HL-60 (cell line): ENCODE results near the gene A1CF.
"Not testable (repeated sequence)": the region's sequence is repeated elsewhere in the genome, so short reads cannot be mapped to it uniquely, and the experiment has no call there.

Source experiments
- DNase-seq, 2 experiments: peaks; one replicate each; pipeline ENCODE4 v3.0.0-alpha.2; 2010 to 2020; ENCODE audit warnings: low read depth in 1 of 2, low spot score in 1 of 2
- H3K27ac ChIP-seq: fragments of 250-450 bp; sonication (Bioruptor Pico); replicated peaks from 2 replicates; pipeline ENCODE4 v1.5.1; 2020; ENCODE audit warnings: mild to moderate bottlenecking, moderate library complexity
- H3K27me3 ChIP-seq: fragments of 250-450 bp; sonication (Bioruptor Pico); 2 replicates; pipeline ENCODE4 v1.5.1; 2021; ENCODE audit warnings: mild to moderate bottlenecking, moderate library complexity; ENCODE audit not compliant: insufficient read depth, poor library complexity, severe bottlenecking
- H3K4me3 ChIP-seq: replicated peaks from 2 replicates; pipeline ENCODE4 v1.5.1; 2011; ENCODE audit warnings: mild to moderate bottlenecking, control low read depth, low read length; ENCODE audit not compliant: insufficient read depth
- CTCF ChIP-seq: IDR thresholded peaks from one replicate; pipeline ENCODE4 v1.5.1; 2011; ENCODE audit warnings: low read length, control low read depth, inconsistent platforms; ENCODE audit not compliant: insufficient read depth
- GABPA ChIP-seq: IDR thresholded peaks from 2 replicates; pipeline ENCODE4 v1.6.1; 2012; ENCODE audit warnings: low read depth
- POLR2AphosphoS5 ChIP-seq: IDR thresholded peaks from 2 replicates; pipeline ENCODE4 v1.6.1; 2012; ENCODE audit warnings: low read depth
- SPI1 ChIP-seq: IDR thresholded peaks from 2 replicates; pipeline ENCODE4 v1.6.1; 2012; ENCODE audit warnings: low read depth, mild to moderate bottlenecking, borderline replicate concordance
- TF ChIP-seq, protein P1 (sequence below): IDR thresholded peaks from 2 replicates; pipeline ENCODE4 v1.6.1; 2012; ENCODE audit warnings: low read depth; ENCODE audit not compliant: insufficient replicate concordance

The A1CF gene

GRCh38 chr10:50788951-50789945, 96.2 kb downstream of the A1CF start:
- TF ChIP-seq SPI1, result no peak
- no peak for TF ChIP-seq GABPA
- no peak for TF ChIP-seq POLR2AphosphoS5
- no peak for TF ChIP-seq CTCF
- TF ChIP-seq, protein P1, sequence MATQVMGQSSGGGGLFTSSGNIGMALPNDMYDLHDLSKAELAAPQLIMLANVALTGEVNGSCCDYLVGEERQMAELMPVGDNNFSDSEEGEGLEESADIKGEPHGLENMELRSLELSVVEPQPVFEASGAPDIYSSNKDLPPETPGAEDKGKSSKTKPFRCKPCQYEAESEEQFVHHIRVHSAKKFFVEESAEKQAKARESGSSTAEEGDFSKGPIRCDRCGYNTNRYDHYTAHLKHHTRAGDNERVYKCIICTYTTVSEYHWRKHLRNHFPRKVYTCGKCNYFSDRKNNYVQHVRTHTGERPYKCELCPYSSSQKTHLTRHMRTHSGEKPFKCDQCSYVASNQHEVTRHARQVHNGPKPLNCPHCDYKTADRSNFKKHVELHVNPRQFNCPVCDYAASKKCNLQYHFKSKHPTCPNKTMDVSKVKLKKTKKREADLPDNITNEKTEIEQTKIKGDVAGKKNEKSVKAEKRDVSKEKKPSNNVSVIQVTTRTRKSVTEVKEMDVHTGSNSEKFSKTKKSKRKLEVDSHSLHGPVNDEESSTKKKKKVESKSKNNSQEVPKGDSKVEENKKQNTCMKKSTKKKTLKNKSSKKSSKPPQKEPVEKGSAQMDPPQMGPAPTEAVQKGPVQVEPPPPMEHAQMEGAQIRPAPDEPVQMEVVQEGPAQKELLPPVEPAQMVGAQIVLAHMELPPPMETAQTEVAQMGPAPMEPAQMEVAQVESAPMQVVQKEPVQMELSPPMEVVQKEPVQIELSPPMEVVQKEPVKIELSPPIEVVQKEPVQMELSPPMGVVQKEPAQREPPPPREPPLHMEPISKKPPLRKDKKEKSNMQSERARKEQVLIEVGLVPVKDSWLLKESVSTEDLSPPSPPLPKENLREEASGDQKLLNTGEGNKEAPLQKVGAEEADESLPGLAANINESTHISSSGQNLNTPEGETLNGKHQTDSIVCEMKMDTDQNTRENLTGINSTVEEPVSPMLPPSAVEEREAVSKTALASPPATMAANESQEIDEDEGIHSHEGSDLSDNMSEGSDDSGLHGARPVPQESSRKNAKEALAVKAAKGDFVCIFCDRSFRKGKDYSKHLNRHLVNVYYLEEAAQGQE, result no peak
- H3K4me3 ChIP-seq, result no peak overlapping the region
- DNase-seq, result no peak
- H3K27ac ChIP-seq, result no peak overlapping the region
- peaks cover 6% of the 10 kb centered on the region for H3K27me3 ChIP-seq

- not testable (repeated sequence) for H3K4me3 ChIP-seq, H3K27me3 ChIP-seq, H3K27ac ChIP-seq, DNase-seq
Measured at GRCh38 chr10:50787962-50788361, 97.5 kb downstream of the A1CF start.

DNA sequence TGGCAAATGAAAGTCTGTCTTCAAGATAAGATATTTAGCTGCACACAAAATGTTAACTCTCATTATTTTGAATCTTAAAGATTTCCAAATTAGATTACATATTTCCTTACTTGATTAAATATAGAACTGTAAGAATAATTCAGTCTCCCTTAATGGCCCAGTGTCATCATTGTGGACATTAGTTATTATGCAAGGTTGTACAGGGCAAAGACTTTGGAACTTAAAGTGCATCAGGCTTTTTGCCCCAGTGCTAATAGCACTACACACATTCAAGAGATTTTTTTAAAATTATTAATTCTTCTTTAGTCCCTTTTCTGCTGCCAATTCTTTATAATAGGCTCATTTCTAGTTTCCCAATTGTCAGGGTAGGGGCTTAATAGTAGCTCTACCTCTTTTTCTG, 103.4 kb downstream of the A1CF start:
- not testable (repeated sequence) for DNase-seq, H3K27ac ChIP-seq, H3K4me3 ChIP-seq, H3K27me3 ChIP-seq

DNA sequence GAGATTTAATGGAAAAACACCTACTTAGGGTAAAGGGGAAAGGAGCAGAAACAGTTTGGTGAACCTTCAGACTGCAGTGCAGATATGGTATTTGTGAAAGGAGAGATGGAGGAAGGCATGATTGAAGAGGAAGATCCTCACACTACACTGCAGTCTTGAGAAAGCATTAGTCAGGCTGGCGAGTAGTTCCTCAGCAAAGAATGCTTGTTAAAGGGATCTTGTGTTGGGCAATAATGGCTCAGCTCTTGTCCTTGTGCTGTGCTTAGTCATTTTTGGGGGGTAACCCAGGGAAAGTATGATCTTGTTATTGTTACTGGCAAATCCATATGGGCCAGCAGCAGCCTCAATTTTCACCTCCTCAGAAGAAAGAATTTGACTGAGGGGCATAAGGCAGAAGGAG, 105.4 kb downstream of the A1CF start:
- peak in 1 of 2 experiments; percentile 17 for DNase-seq
- not testable (repeated sequence) for H3K4me3 ChIP-seq, H3K27me3 ChIP-seq, H3K27ac ChIP-seq

- not testable (repeated sequence) for H3K27me3 ChIP-seq, H3K27ac ChIP-seq, H3K4me3 ChIP-seq, DNase-seq
Measured at GRCh38 chr10:50774868-50775267, 110.6 kb downstream of the A1CF start.

- not testable (repeated sequence) for H3K27ac ChIP-seq, H3K4me3 ChIP-seq, DNase-seq, H3K27me3 ChIP-seq
Measured at GRCh38 chr10:50772042-50772441, 113.4 kb downstream of the A1CF start.

- DNase-seq, H3K27ac ChIP-seq, H3K4me3 ChIP-seq, H3K27me3 ChIP-seq: not testable (repeated sequence)
Measured at GRCh38 chr10:50766774-50767513, 118.5 kb downstream of the A1CF start.
